ENCODE data around the gene MACROD2. TPM values are rescaled to one million over a fixed set of nuclear protein-coding genes. Genes with fewer than 3 reads are reported as not detected.
"Not testable (repeated sequence)": the region's sequence is repeated elsewhere in the genome, so short reads cannot be mapped to it uniquely, and the experiment has no call there.

MACROD2 gene
- total RNA-seq, 1 experiment from 2014 or later: 1.5 TPM

DNA sequence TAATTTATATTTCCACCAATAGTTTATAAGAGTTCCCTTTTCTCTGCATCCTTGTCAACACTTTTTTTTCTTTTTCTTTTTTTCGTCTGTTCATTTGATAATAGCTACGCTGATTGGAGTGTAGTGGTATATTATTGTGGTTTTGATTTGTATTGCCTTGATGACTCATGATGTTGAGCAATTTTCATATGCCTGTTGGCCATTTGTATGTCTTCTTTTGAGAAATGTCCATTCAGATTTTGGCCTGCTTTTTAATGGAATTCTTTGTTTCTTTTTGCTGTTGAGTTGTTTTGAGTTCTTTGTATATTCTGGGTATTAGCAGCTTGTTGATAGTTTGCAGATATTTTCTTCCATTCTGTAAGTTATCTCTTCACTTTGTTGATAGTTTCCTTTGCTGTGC is 1804.6 kb downstream of the MACROD2 start:
- DNase-seq: no peak
- H3K27me3 ChIP-seq (ENCODE audit: control insufficient read depth, insufficient read depth, low read length): no peaks in the 10 kb centered on the region
- H3K4me3 ChIP-seq (ENCODE audit: insufficient read depth, low read depth, low read length): no peak overlapping the region
- H3K36me3 ChIP-seq (replicated peaks; ENCODE audit: control insufficient read depth, insufficient read depth, low read length): no peaks in the 10 kb centered on the region

DNA sequence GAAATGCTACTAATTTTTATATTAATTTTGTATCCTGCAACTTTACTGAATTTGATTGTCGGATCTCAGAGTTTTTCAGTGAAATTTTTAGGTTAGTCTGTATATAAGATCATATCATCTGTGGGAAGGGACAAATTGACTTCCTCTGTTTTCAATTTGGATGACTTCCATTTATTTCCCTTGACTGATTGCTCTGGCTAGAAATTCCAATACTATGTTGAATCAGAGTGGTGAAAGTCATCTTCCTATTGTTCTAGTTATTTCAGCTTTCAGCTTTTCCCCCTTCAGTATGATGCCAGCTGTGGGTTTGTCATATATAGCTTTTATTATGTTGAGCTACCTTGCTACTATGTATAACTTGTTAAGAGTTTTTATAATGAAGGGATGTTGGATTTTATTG is 1806.7 kb downstream of the MACROD2 start:
- H3K27me3 ChIP-seq (ENCODE audit: control insufficient read depth, insufficient read depth, low read length): no peaks in the 10 kb centered on the region
- DNase-seq: no peak
- H3K36me3 ChIP-seq (replicated peaks; ENCODE audit: control insufficient read depth, insufficient read depth, low read length): no peaks in the 10 kb centered on the region
- no peak overlapping the region for H3K4me3 ChIP-seq (ENCODE audit: insufficient read depth, low read depth, low read length)

DNA sequence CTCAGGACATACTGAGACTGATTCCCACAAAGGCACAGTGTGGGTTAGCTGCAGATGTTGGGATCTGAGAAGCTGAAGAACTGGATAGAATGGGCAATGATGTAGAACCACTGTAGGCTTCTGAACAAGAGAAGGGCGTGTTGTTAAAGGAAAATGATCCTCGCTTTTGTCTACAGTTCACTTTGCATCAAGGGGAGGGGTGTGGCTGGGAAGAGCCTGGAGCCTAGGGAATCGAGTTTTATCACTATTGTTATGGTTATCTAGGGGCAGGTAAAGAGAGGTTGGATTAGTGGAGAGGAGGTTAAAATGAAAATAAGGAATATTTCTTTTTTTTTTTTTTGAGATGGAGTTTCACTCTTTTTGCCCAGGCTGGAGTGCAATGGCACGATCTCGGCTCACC is 1809.8 kb downstream of the MACROD2 start:
- DNase-seq: no peak
- Histone ChIP-seq H3K27me3 (ENCODE audit: control insufficient read depth, insufficient read depth, low read length) (no peaks in the 10 kb centered on the region), H3K4me3 (ENCODE audit: insufficient read depth, low read depth, low read length) (no peak overlapping the region), H3K36me3 (replicated peaks; ENCODE audit: control insufficient read depth, insufficient read depth, low read length) (no peaks in the 10 kb centered on the region)

DNA sequence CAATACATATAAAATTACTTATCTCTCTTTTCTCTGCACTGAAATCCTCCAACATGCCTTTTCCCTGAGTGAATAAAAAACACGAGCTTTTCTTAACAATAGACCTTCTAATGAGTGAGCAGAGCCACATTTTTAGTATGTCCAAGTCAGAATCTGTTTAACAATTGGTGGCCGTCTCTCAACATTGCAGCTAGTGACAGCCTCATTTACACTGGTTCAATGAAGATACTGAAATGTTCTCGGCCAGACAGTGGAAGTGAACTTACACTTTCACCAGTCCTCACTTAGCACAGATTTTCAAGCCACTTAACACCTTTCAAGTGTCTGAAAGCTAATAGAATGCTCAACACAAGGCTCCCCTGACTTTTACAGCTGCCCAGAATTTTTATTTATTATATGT is 1810.8 kb downstream of the MACROD2 start:
- DNase-seq: no peak
- no peaks in the 10 kb centered on the region for H3K27me3 ChIP-seq (ENCODE audit: control insufficient read depth, insufficient read depth, low read length)
- H3K4me3 ChIP-seq (ENCODE audit: insufficient read depth, low read depth, low read length): no peak overlapping the region
- H3K36me3 ChIP-seq (replicated peaks; ENCODE audit: control insufficient read depth, insufficient read depth, low read length): no peaks in the 10 kb centered on the region

- Histone ChIP-seq H3K4me3 (ENCODE audit: insufficient read depth, low read depth, low read length) (no peak overlapping the region), H3K27me3 (ENCODE audit: control insufficient read depth, insufficient read depth, low read length) (no peaks in the 10 kb centered on the region), H3K36me3 (replicated peaks; ENCODE audit: control insufficient read depth, insufficient read depth, low read length) (no peaks in the 10 kb centered on the region)
- DNase-seq: no peak
Measured at GRCh38 chr20:15807271-15807670, 1812.0 kb downstream of the MACROD2 start.

DNA sequence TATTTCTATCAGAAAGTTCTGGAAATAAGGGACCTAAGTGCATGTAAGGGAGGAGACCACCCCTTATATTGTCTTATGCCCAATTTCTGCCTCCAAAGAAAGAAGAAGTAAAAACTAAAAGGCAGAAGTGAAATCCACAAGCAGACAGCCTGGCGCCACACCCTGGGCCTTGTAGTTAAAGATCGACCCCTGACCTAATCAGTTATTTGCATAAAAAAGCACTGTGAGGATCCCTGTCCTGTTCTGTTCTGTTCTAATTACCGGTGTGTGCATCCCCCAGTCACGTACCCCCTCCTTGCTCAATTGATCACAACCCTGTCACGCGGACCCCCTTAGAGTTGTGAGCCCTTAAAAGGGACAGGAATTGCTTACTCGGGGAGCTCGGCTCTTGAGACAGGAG is 1812.5 kb downstream of the MACROD2 start:
- not testable (repeated sequence) for H3K36me3 ChIP-seq (replicated peaks; ENCODE audit: control insufficient read depth, insufficient read depth, low read length); H3K4me3 ChIP-seq (ENCODE audit: insufficient read depth, low read depth, low read length); DNase-seq

GRCh38 chr20:15811951-15812350 is 1816.6 kb downstream of the MACROD2 start:
- Histone ChIP-seq H3K27me3 (ENCODE audit: control insufficient read depth, insufficient read depth, low read length) (no peaks in the 10 kb centered on the region), H3K36me3 (replicated peaks; ENCODE audit: control insufficient read depth, insufficient read depth, low read length) (no peaks in the 10 kb centered on the region), H3K4me3 (ENCODE audit: insufficient read depth, low read depth, low read length) (no peak overlapping the region)
- DNase-seq: no peak

More for the DNA sequence above, 1812.5 kb downstream of the MACROD2 start:
- not testable (repeated sequence) for H3K27me3 ChIP-seq (ENCODE audit: control insufficient read depth, insufficient read depth, low read length)

GRCh38 chr20:15812696-15813095 is 1817.4 kb downstream of the MACROD2 start:
- H3K4me3 ChIP-seq (ENCODE audit: insufficient read depth, low read depth, low read length): no peak overlapping the region
- no peak for DNase-seq
- H3K36me3 ChIP-seq (replicated peaks; ENCODE audit: control insufficient read depth, insufficient read depth, low read length): no peaks in the 10 kb centered on the region
- H3K27me3 ChIP-seq (ENCODE audit: control insufficient read depth, insufficient read depth, low read length): no peaks in the 10 kb centered on the region

DNA sequence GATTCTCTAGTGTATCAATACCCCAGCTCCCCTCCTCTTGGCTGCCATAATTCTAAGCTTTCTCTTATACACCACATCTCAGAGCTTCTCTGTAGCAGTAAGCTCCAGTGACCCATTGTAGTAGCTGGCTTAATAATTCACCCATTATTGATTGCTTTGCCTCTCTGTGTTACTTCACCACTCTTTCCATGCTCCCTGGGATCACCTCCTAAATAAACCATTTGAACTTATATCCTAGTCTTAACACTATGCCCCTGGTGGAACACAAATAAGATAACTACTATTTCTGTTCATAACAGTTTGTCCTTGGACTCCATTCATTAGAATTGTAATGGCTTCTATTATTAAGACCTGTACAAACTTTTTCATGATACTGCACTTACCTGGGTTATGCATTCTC is 1819.0 kb downstream of the MACROD2 start:
- no peak for DNase-seq
- H3K36me3 ChIP-seq (replicated peaks; ENCODE audit: control insufficient read depth, insufficient read depth, low read length): no peaks in the 10 kb centered on the region
- no peaks in the 10 kb centered on the region for H3K27me3 ChIP-seq (ENCODE audit: control insufficient read depth, insufficient read depth, low read length)
- no peak overlapping the region for H3K4me3 ChIP-seq (ENCODE audit: insufficient read depth, low read depth, low read length)

GRCh38 chr20:15814911-15815310 is 1819.6 kb downstream of the MACROD2 start:
- no peak for DNase-seq
- Histone ChIP-seq H3K27me3 (ENCODE audit: control insufficient read depth, insufficient read depth, low read length) (no peaks in the 10 kb centered on the region), H3K4me3 (ENCODE audit: insufficient read depth, low read depth, low read length) (no peak overlapping the region), H3K36me3 (replicated peaks; ENCODE audit: control insufficient read depth, insufficient read depth, low read length) (no peaks in the 10 kb centered on the region)

DNA sequence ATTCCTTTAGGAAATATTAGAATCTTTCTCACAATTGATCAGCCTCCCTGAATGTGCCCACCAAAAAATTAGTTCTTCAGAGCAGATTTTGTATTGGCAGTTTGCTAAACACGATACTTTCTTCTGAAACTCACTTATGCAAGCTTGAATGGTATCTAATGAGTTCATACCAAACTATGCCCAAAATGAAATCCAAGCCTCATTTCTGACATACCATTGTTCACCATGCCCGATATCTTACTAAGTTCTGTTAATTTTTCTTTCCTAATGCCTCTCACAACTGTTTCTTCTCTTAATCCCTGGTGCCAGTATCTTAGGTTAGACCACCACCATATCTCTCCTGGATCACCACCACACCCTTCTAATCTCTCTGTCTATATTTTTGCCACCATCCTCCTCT is 1822.0 kb downstream of the MACROD2 start:
- no peak for DNase-seq
- H3K36me3 ChIP-seq (replicated peaks; ENCODE audit: control insufficient read depth, insufficient read depth, low read length): no peaks in the 10 kb centered on the region
- no peaks in the 10 kb centered on the region for H3K27me3 ChIP-seq (ENCODE audit: control insufficient read depth, insufficient read depth, low read length)
- no peak overlapping the region for H3K4me3 ChIP-seq (ENCODE audit: insufficient read depth, low read depth, low read length)

- Histone ChIP-seq H3K4me3 (ENCODE audit: insufficient read depth, low read depth, low read length) (no peak overlapping the region), H3K36me3 (replicated peaks; ENCODE audit: control insufficient read depth, insufficient read depth, low read length) (no peaks in the 10 kb centered on the region), H3K27me3 (ENCODE audit: control insufficient read depth, insufficient read depth, low read length) (no peaks in the 10 kb centered on the region)
- DNase-seq: no peak
Measured at GRCh38 chr20:15818651-15819071, 1823.3 kb downstream of the MACROD2 start.

GRCh38 chr20:15823718-15824117 is 1828.4 kb downstream of the MACROD2 start:
- Histone ChIP-seq H3K4me3 (ENCODE audit: insufficient read depth, low read depth, low read length) (no peak overlapping the region), H3K36me3 (replicated peaks; ENCODE audit: control insufficient read depth, insufficient read depth, low read length) (no peaks in the 10 kb centered on the region), H3K27me3 (ENCODE audit: control insufficient read depth, insufficient read depth, low read length) (no peaks in the 10 kb centered on the region)
- DNase-seq: no peak

- H3K27me3 ChIP-seq (ENCODE audit: control insufficient read depth, insufficient read depth, low read length): no peaks in the 10 kb centered on the region
- H3K4me3 ChIP-seq (ENCODE audit: insufficient read depth, low read depth, low read length): no peak overlapping the region
- DNase-seq: no peak
- H3K36me3 ChIP-seq (replicated peaks; ENCODE audit: control insufficient read depth, insufficient read depth, low read length): no peaks in the 10 kb centered on the region
Measured at GRCh38 chr20:15827628-15828027, 1832.3 kb downstream of the MACROD2 start.

DNA sequence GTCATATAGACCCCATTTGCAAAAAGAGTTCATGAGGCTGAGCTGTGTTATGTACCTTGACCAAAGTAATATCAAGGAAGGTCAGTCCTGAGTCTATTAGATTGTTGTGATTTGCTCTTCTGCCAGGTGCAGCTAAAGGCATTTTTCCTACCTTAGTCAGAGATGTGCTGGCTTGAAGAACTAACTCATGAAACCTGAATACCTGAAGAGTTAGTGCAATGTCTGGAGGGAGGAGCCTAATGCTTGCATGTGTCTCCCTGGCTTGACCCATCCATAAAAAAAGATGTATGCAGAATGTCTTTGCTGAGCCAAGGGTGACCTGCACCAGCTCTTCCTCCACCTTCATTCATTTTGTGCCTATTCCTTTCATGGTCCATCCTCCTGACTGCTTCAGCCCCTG is 1835.9 kb downstream of the MACROD2 start:
- Histone ChIP-seq H3K4me3 (ENCODE audit: insufficient read depth, low read depth, low read length) (no peak overlapping the region), H3K27me3 (ENCODE audit: control insufficient read depth, insufficient read depth, low read length) (no peaks in the 10 kb centered on the region), H3K36me3 (replicated peaks; ENCODE audit: control insufficient read depth, insufficient read depth, low read length) (no peaks in the 10 kb centered on the region)
- DNase-seq: no peak

GRCh38 chr20:15832512-15832911 is 1837.2 kb downstream of the MACROD2 start:
- H3K4me3 ChIP-seq (ENCODE audit: insufficient read depth, low read depth, low read length): no peak overlapping the region
- H3K27me3 ChIP-seq (ENCODE audit: control insufficient read depth, insufficient read depth, low read length): no peaks in the 10 kb centered on the region
- DNase-seq: no peak
- H3K36me3 ChIP-seq (replicated peaks; ENCODE audit: control insufficient read depth, insufficient read depth, low read length): no peaks in the 10 kb centered on the region

Data from H7 (cell line).